Measurements from ENCODE around the gene TMEM231.
A peak's percentile ranks its signal among the peaks of the same experiment; 100 is the strongest.
"Not testable (repeated sequence)": the region's sequence is repeated elsewhere in the genome, so short reads cannot be mapped to it uniquely, and the experiment has no call there.

Gene TMEM231

GRCh38 chr16:75566758-75567255 lies 10.8 kb upstream of the TMEM231 start:
- DNase-seq (ENCODE audit: low read depth in 3 of 3): no peak

GRCh38 chr16:75566040-75566757 lies 10.1 kb upstream of the TMEM231 start, which contains the start of gene GABARAPL2:
TSS of gene GABARAPL2 (plus strand) at chr16:75566379. CDS start at chr16:75566487, 108 bp downstream.
- peak; percentile 81 to 86 (median 82) for DNase-seq (ENCODE audit: low read depth in 3 of 3)

- no peak for DNase-seq (ENCODE audit: low read depth in 3 of 3)
Measured at GRCh38 chr16:75565640-75566039, 9.6 kb upstream of the TMEM231 start.

GRCh38 chr16:75559564-75560372 lies 3.7 kb upstream of the TMEM231 start:
- DNase-seq (ENCODE audit: low read depth in 3 of 3): no peak

- no peak for DNase-seq (ENCODE audit: low read depth in 3 of 3)
Measured at GRCh38 chr16:75558846-75559401, 2.9 kb upstream of the TMEM231 start.

GRCh38 chr16:75556431-75556950 lies 439 bp upstream of the TMEM231 start:
- no peak for DNase-seq (ENCODE audit: low read depth in 3 of 3)

GRCh38 chr16:75555213-75555706 lies 792 bp downstream of the TMEM231 start:
- no peak for DNase-seq (ENCODE audit: low read depth in 3 of 3)

GRCh38 chr16:75552951-75553350 lies 3.1 kb downstream of the TMEM231 start:
- no peak for DNase-seq (ENCODE audit: low read depth in 3 of 3)

- DNase-seq (ENCODE audit: low read depth in 3 of 3): no peak
Measured at GRCh38 chr16:75550211-75550662, 5.8 kb downstream of the TMEM231 start.

GRCh38 chr16:75548456-75548855 lies 7.6 kb downstream of the TMEM231 start:
- DNase-seq (ENCODE audit: low read depth in 3 of 3): not testable (repeated sequence)

GRCh38 chr16:75546293-75546692 lies 9.8 kb downstream of the TMEM231 start:
- no peak for DNase-seq (ENCODE audit: low read depth in 3 of 3)

GRCh38 chr16:75545879-75546278 lies 10.2 kb downstream of the TMEM231 start:
- not testable (repeated sequence) for DNase-seq (ENCODE audit: low read depth in 3 of 3)

- not testable (repeated sequence) for DNase-seq (ENCODE audit: low read depth in 3 of 3)
Measured at GRCh38 chr16:75542462-75542861, 13.6 kb downstream of the TMEM231 start.

- DNase-seq (ENCODE audit: low read depth in 3 of 3): no peak
Measured at GRCh38 chr16:75541236-75541635, 14.8 kb downstream of the TMEM231 start.

GRCh38 chr16:75538882-75539565 lies 17.0 kb downstream of the TMEM231 start:
- not testable (repeated sequence) for DNase-seq (ENCODE audit: low read depth in 3 of 3)

- no peak for DNase-seq (ENCODE audit: low read depth in 3 of 3)
Measured at GRCh38 chr16:75537776-75538175, 18.3 kb downstream of the TMEM231 start.

- no peak for DNase-seq (ENCODE audit: low read depth in 3 of 3)
Measured at GRCh38 chr16:75535901-75536300, 20.2 kb downstream of the TMEM231 start, which contains the start of gene CHST5. TSS of gene CHST5 (minus strand) at chr16:75536108. CDS start at chr16:75530384, 5,724 bp downstream.

- no peak for DNase-seq (ENCODE audit: low read depth in 3 of 3)
Measured at GRCh38 chr16:75535211-75535843, 20.7 kb downstream of the TMEM231 start.

- no peak for DNase-seq (ENCODE audit: low read depth in 3 of 3)
Measured at GRCh38 chr16:75534560-75535205, 21.4 kb downstream of the TMEM231 start.

- DNase-seq (ENCODE audit: low read depth in 3 of 3): no peak
Measured at GRCh38 chr16:75532791-75533190, 23.3 kb downstream of the TMEM231 start.

Measured in stimulated activated CD4-positive, alpha-beta T cell treated with anti-CD3 and anti-CD28 coated beads, TNF-alpha, amount 100 ng/mL, for 24 hours (primary cell).